T1000 (cell line): ENCODE measurements around the gene TMEM98.
"Not testable (repeated sequence)": the region's sequence is repeated elsewhere in the genome, so short reads cannot be mapped to it uniquely, and the experiment has no call there.

Source experiments
- DNase-seq: peaks from one replicate; lab custom pipeline; 2025; ENCODE audit warnings: mixed read lengths; lab: John Stamatoyannopoulos, UW

The TMEM98 gene

DNA sequence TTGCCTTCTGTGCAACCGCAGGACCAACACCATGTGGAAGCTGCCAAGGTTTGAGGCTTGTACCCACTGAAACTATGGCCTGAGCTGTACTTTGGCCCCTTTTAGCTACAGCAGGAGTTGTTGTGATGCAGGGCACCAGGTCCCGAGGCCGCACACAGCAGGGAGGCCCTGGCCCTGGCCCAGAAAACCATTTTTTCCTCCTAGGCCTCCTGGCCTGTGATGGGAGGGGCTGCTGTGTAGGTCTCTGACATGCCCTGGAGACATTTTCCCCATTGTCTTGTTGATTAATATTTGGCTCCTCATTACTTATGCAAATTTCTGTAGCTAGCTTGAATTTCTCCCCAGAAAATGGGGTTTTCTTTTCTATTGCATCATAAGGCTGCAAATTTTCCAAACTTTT, 53.7 kb downstream of the TMEM98 start:
- DNase-seq: not testable (repeated sequence)

DNA sequence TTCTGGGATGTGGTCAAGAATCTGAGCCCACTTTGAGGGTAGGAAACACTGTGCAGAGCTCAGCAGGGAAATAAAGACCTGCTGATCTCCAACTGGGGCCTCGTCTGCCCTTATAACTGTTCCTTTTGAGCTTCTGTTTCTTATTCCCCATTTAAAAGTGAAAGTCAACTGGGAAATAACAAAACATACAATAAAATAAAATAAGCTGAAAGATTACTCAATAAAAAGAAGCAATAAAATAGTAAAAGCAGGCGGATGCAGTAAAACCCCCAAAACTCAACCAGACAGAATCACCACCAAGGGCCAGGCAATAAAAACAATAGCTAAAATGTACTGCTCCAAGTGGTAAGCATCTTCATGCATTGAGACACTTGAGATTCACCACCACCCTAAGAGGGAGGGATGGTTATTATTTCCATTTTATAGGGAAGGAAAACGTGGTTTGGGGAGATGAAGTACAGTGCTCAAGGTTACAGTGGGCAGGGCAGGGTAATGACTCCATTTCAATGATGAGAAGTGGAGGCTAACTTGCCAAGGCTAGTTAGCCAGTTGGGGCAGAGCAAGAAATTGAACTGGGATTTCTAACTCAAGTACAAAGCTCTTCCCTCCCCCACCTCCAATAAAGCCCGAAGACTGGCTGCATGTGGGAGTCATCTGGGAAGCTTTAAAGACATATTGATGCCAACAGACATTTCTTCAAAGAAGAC, 57.2 kb downstream of the TMEM98 start:
- DNase-seq: no peak

GRCh38 chr17:32987453-32987805, 59.5 kb downstream of the TMEM98 start:
- DNase-seq: not testable (repeated sequence)

DNA sequence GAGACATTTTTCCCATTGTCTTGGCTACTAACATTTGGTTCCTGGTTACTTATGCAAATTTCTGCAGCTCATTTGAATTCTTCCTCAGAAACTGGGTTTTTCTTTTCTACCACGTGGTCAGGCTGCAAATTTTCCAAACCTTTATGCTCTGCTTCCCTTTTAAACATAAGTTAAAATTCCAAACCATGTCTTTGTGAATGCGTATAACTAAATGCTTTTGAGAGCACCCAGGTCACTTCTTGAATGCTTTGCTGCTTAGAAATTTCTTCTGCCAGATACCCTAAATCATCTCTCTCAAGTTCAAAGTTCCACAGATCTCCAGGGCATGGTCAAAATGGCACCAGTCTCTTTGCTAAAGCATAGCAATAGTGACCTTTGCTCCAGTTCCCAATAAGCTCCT, 59.9 kb downstream of the TMEM98 start:
- DNase-seq: not testable (repeated sequence)

DNA sequence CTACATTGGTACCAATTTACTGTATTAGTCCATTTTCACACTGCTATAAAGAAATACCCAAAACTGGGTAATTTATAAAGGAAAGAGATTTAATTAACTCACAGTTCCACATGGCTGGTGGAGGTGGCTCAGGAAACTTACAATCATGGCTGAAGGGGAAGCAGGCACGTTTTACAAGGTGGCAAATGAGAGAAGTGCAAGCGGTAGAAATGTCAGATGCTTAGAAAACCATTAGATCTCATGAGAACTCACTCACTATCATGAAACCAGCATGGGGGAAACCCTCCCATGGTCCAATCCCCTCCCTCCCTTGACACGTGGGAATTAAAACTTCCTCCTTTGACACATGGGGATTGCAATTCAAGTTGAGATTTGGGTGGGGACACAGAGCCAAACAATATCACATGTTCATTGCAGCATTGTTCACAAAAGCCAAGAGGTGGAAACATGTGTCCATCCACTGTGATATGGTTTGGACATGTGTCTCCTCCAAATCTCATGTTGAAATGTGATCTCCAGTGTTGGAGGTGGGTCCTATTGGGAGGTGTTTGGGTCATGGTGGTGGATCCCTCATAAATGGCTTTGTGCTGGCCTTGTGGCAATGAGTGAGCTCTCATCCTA, 60.6 kb downstream of the TMEM98 start:
- DNase-seq: no peak

DNA sequence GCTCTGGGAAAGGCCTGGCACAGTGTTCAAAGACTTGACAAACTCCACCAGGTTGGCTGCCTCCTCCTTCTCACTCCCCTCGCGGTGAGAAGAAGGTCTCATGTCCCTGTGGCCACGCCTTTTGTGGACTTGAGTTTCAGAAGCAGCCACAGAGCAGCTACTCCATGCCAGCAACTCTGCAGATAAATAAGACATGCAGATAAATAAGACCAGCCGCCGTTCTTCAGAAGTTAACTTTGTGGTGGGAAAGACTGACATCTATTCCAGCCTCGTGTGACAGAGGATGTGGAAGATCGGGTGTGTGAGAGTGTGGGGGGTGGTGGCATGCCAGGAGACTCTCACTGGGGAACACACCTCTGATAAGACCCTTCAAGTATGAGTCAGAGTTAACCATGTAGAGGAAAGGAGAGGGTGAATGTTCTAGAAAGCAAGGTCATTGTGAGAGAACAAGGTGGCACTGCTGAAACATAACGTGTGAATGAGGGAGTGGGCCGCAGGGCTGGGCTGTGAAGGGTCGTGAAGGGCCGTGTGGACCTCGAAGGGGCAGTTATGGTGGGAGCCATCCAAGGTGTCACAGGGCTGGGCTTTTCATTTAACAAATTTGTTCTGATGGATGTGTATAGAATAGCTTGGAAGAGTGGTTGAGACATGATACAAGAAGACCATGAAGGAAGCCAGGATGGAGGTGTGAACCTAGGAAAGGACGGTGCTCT, 64.5 kb downstream of the TMEM98 start:
- DNase-seq: no peak

- DNase-seq: no peak
Measured at GRCh38 chr17:32993977-32994376, 66.0 kb downstream of the TMEM98 start.
